ENCODE results near the gene AKIRIN1.
A peak's percentile ranks its signal among the peaks of the same experiment; 100 is the strongest.
"Not testable (repeated sequence)": the region's sequence is repeated elsewhere in the genome, so short reads cannot be mapped to it uniquely, and the experiment has no call there.

The AKIRIN1 gene

GRCh38 chr1:38962113-38962512 is 29.0 kb upstream of the AKIRIN1 start:
- no peaks in the 10 kb centered on the region for H3K36me3 ChIP-seq (ENCODE audit: control insufficient read depth, low read length)
- TF ChIP-seq CTCF (IDR thresholded peaks at IDR 0.05; ENCODE audit: low read depth, low read length, poor library complexity, severe bottlenecking) (no peak), EZH2phosphoT487 (IDR thresholded peaks at IDR 0.05; ENCODE audit: borderline replicate concordance, low read length) (no peak)
- H3K9me2 ChIP-seq (replicated peaks; ENCODE audit: control insufficient read depth, low read length) = no peaks in the 10 kb centered on the region
- no peak overlapping the region for H3K27ac ChIP-seq (ENCODE audit: low read depth, low read length)
- no peaks in the 10 kb centered on the region for H3K4me1 ChIP-seq (ENCODE audit: control insufficient read depth, low read length)
- H3K9me3 ChIP-seq (ENCODE audit: control insufficient read depth, insufficient read depth, low read length) = no peaks in the 10 kb centered on the region
- H3K4me3 ChIP-seq (ENCODE audit: low read length) = no peak overlapping the region
- H3K27me3 ChIP-seq (ENCODE audit: control insufficient read depth, low read length) = peaks cover 7% of the 10 kb centered on the region; the same call in 1 of the 2 replicates
- no peak overlapping the region for H3K4me2 ChIP-seq (ENCODE audit: low read length)
- H4K20me1 ChIP-seq (ENCODE audit: control insufficient read depth, insufficient read depth, low read depth, low read length) = no peaks in the 10 kb centered on the region
- no peaks in the 10 kb centered on the region for H3K79me2 ChIP-seq (ENCODE audit: control insufficient read depth, low read length)
- H3F3A ChIP-seq (ENCODE audit: control insufficient read depth, insufficient read depth) = no peaks in the 10 kb centered on the region

GRCh38 chr1:38962560-38962959 is 28.5 kb upstream of the AKIRIN1 start:
- no peaks in the 10 kb centered on the region for H3K36me3 ChIP-seq (ENCODE audit: control insufficient read depth, low read length)
- TF ChIP-seq EZH2phosphoT487 (IDR thresholded peaks at IDR 0.05; ENCODE audit: borderline replicate concordance, low read length) (no peak), CTCF (IDR thresholded peaks at IDR 0.05; ENCODE audit: low read depth, low read length, poor library complexity, severe bottlenecking) (no peak)
- peaks cover 7% of the 10 kb centered on the region; the same call in 1 of the 2 replicates for H3K27me3 ChIP-seq (ENCODE audit: control insufficient read depth, low read length)
- no peaks in the 10 kb centered on the region for H3F3A ChIP-seq (ENCODE audit: control insufficient read depth, insufficient read depth)
- H3K27ac ChIP-seq (ENCODE audit: low read depth, low read length) = no peak overlapping the region
- H3K9me3 ChIP-seq (ENCODE audit: control insufficient read depth, insufficient read depth, low read length) = no peaks in the 10 kb centered on the region
- H4K20me1 ChIP-seq (ENCODE audit: control insufficient read depth, insufficient read depth, low read depth, low read length) = no peaks in the 10 kb centered on the region
- no peaks in the 10 kb centered on the region for H3K9me2 ChIP-seq (replicated peaks; ENCODE audit: control insufficient read depth, low read length)
- no peaks in the 10 kb centered on the region for H3K79me2 ChIP-seq (ENCODE audit: control insufficient read depth, low read length)
- H3K4me1 ChIP-seq (ENCODE audit: control insufficient read depth, low read length) = no peaks in the 10 kb centered on the region
- H3K4me3 ChIP-seq (ENCODE audit: low read length) = no peak overlapping the region
- H3K4me2 ChIP-seq (ENCODE audit: low read length) = no peak overlapping the region

GRCh38 chr1:38964140-38964548 is 26.9 kb upstream of the AKIRIN1 start:
- no peaks in the 10 kb centered on the region for H3K4me1 ChIP-seq (ENCODE audit: control insufficient read depth, low read length)
- H3K4me2 ChIP-seq (ENCODE audit: low read length) = no peak overlapping the region

GRCh38 chr1:38973145-38973544 is 17.9 kb upstream of the AKIRIN1 start:
- H3K36me3 ChIP-seq (ENCODE audit: control insufficient read depth, low read length); H3K9me3 ChIP-seq (ENCODE audit: control insufficient read depth, insufficient read depth, low read length); H3K9me2 ChIP-seq (replicated peaks; ENCODE audit: control insufficient read depth, low read length); H3K4me3 ChIP-seq (ENCODE audit: low read length); H3K4me1 ChIP-seq (ENCODE audit: control insufficient read depth, low read length); H3K27me3 ChIP-seq (ENCODE audit: control insufficient read depth, low read length); H3K4me2 ChIP-seq (ENCODE audit: low read length); H3F3A ChIP-seq (ENCODE audit: control insufficient read depth, insufficient read depth); H4K20me1 ChIP-seq (ENCODE audit: control insufficient read depth, insufficient read depth, low read depth, low read length); H3K79me2 ChIP-seq (ENCODE audit: control insufficient read depth, low read length); H3K27ac ChIP-seq (ENCODE audit: low read depth, low read length): not testable (repeated sequence)

More at GRCh38 chr1:38964140-38964548, 26.9 kb upstream of the AKIRIN1 start:
- Histone ChIP-seq H3K9me2 (replicated peaks; ENCODE audit: control insufficient read depth, low read length) (no peaks in the 10 kb centered on the region), H3K79me2 (ENCODE audit: control insufficient read depth, low read length) (no peaks in the 10 kb centered on the region), H3K9me3 (ENCODE audit: control insufficient read depth, insufficient read depth, low read length) (no peaks in the 10 kb centered on the region), H3K4me3 (ENCODE audit: low read length) (no peak overlapping the region), H3K27me3 (ENCODE audit: control insufficient read depth, low read length) (peaks cover 7% of the 10 kb centered on the region; the same call in 1 of the 2 replicates), H3F3A (ENCODE audit: control insufficient read depth, insufficient read depth) (no peaks in the 10 kb centered on the region), H4K20me1 (ENCODE audit: control insufficient read depth, insufficient read depth, low read depth, low read length) (no peaks in the 10 kb centered on the region), H3K36me3 (ENCODE audit: control insufficient read depth, low read length) (no peaks in the 10 kb centered on the region), H3K27ac (ENCODE audit: low read depth, low read length) (no peak overlapping the region)
- TF ChIP-seq CTCF (IDR thresholded peaks at IDR 0.05; ENCODE audit: low read depth, low read length, poor library complexity, severe bottlenecking) = peak; percentile 16
- no peak for TF ChIP-seq EZH2phosphoT487 (IDR thresholded peaks at IDR 0.05; ENCODE audit: borderline replicate concordance, low read length)

All from DOHH2 (cell line).